Naive thymus-derived CD4-positive, alpha-beta T cell (primary cell): ENCODE results near the gene CA10. TPM values are rescaled to one million over a fixed set of nuclear protein-coding genes. Genes with fewer than 3 reads are reported as not detected.

Source experiments
- ATAC-seq: fragments of 150-1000 bp; cut with Tn5 transposase; 2 replicates; pipeline ENCODE4 v1.10.0; 2021; ENCODE audit warnings: mild to moderate bottlenecking, moderate library complexity
- CTCF ChIA-PET: fragments of 350-600 bp; sonication (Branson Sonifier 250); formaldehyde crosslinking; loops from one replicate; lab custom pipeline; 2021; ENCODE audit warnings: antibody characterized with exemption; lab: Charles Lee
- POLR2A ChIA-PET: fragments of 350-600 bp; sonication (Branson Sonifier 250); formaldehyde crosslinking; loops from one replicate; lab custom pipeline; 2021; ENCODE audit warnings: antibody characterized with exemption, inconsistent platforms; lab: Charles Lee
- DNase-seq, 9 donors: peaks; one replicate each; pipeline versions ENCODE4 v3.0.0 to v3.0.0-alpha.2; 2020 to 2022; ENCODE audit warnings: mixed read lengths in 1 of 9
- H3K27ac ChIP-seq: one replicate; pipeline ENCODE4 v1.7.0; 2013; ENCODE audit warnings: mild to moderate bottlenecking, low read depth, low read length, moderate library complexity
- H3K27me3 ChIP-seq, 2 donors: one replicate each; pipeline ENCODE4 v1.7.0; 2013; ENCODE audit warnings: low read length in 2 of 2, mild to moderate bottlenecking in 2 of 2, moderate library complexity in 2 of 2; ENCODE audit not compliant: control insufficient read depth in 2 of 2, insufficient read depth in 2 of 2
- H3K36me3 ChIP-seq, 3 experiments: 1 replicate in 2 of 3; 2 replicates in 1 of 3; pipeline ENCODE4 v1.7.0; 2013; ENCODE audit warnings: low read length in 3 of 3, mild to moderate bottlenecking in 3 of 3, moderate library complexity in 1 of 3; ENCODE audit not compliant: insufficient read depth in 3 of 3, control insufficient read depth in 2 of 3
- H3K4me1 ChIP-seq, 2 donors: one replicate each; pipeline ENCODE4 v1.7.0; 2013; ENCODE audit warnings: low read length in 2 of 2, mild to moderate bottlenecking in 2 of 2, moderate library complexity in 1 of 2; ENCODE audit not compliant: control insufficient read depth in 2 of 2, insufficient read depth in 2 of 2
- H3K4me3 ChIP-seq: 2 replicates; pipeline ENCODE4 v1.7.0; 2013; ENCODE audit warnings: mild to moderate bottlenecking, low read length
- H3K9me3 ChIP-seq, 3 experiments: 1 replicate in 2 of 3; 2 replicates in 1 of 3; pipeline ENCODE4 v1.7.0; 2013; ENCODE audit warnings: low read length in 3 of 3; ENCODE audit not compliant: control insufficient read depth in 2 of 3
- H3K27ac Mint-ChIP-seq, 9 donors: one replicate each; pipeline ENCODE4 v1.8.0; 2020 to 2022; ENCODE audit warnings: mixed read lengths in 9 of 9, mild to moderate bottlenecking in 8 of 9, moderate library complexity in 5 of 9, inconsistent platforms in 2 of 9
- H3K27me3 Mint-ChIP-seq, 5 donors: one replicate each; pipeline ENCODE4 v1.8.0; 2021 to 2022; ENCODE audit warnings: mixed read lengths in 5 of 5, mild to moderate bottlenecking in 1 of 5
- H3K36me3 Mint-ChIP-seq, 5 donors: one replicate each; pipeline ENCODE4 v1.8.0; 2020 to 2022; ENCODE audit warnings: mixed read lengths in 5 of 5, mild to moderate bottlenecking in 3 of 5, inconsistent platforms in 1 of 5
- H3K4me1 Mint-ChIP-seq, 7 donors: one replicate each; pipeline ENCODE4 v1.8.0; 2020 to 2022; ENCODE audit warnings: mixed read lengths in 7 of 7, mild to moderate bottlenecking in 3 of 7, inconsistent platforms in 1 of 7
- H3K4me3 Mint-ChIP-seq, 10 donors: one replicate each; pipeline ENCODE4 v1.8.0; 2020 to 2022; ENCODE audit warnings: mild to moderate bottlenecking in 10 of 10, mixed read lengths in 10 of 10, moderate library complexity in 6 of 10, inconsistent platforms in 2 of 10
- H3K9me3 Mint-ChIP-seq, 11 donors: one replicate each; pipeline ENCODE4 v1.8.0; 2020 to 2022; ENCODE audit warnings: mixed read lengths in 11 of 11, mild to moderate bottlenecking in 4 of 11, inconsistent platforms in 1 of 11, moderate library complexity in 1 of 11
- intact Hi-C, 2 donors: fragments of 100-400 bp; cut with micrococcal nuclease; formaldehyde crosslinking; loops; one replicate each; pipeline ENCODE4 v1.15.1; 2023
- polyA plus RNA-seq, 2 donors: library from polyadenylated mRNA; unstranded; fragments of 300-500 nt; fragmentation: Illumina TruSeq; gene quantifications; one replicate each; pipeline ENCODE4 v1.2.3, GENCODE V29; 2021
- total RNA-seq, 6 experiments: library from RNA in 5 of 6; stranded (reverse) in 5 of 6; gene quantifications; 1 replicate in 5 of 6; 2 replicates in 1 of 6; pipeline ENCODE4 v1.2.3 and lab custom pipeline; 2021 to 2026

The CA10 gene
- total and polyA plus RNA-seq, 7 experiments from 2014 or later: not detected

DNA sequence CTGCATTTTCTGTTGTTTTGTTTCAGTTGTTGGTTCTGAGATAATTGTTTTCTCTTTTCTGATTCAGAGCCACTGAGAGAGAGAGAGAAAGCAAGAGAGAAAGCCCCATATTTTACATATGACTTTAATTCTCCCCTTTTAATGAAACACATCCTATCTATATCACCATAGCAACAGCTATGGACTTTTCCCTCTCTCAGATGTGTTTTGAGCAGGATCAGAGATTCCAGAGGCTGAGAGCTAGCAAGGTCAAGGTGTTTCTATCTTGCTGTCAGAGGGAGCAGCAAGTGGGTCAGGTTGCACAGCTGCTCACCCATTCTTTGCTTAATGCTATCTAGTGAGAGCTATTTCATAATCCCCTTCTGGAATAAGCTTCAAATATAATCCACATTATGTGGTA lies 415.9 kb downstream of the CA10 start:
- Mint-ChIP-seq H3K4me3 (no peak overlapping the region), H3K36me3 (no peaks in the 10 kb centered on the region), H3K27me3 (peaks cover 0 to 10% (median 1%) of the 10 kb centered on the region in 5 donors), H3K9me3 (no peaks in the 10 kb centered on the region), H3K4me1 (no peaks in the 10 kb centered on the region), H3K27ac (no peak overlapping the region)
- H3K9me3 ChIP-seq: no peaks in the 10 kb centered on the region
- no peak overlapping the region for H3K4me3 ChIP-seq
- no peaks in the 10 kb centered on the region for H3K27me3 ChIP-seq
- POLR2A ChIA-PET: no interaction called here
- CTCF ChIA-PET: no interaction called here
- DNase-seq (no peak), ATAC-seq (no peak)
- no peak overlapping the region for H3K27ac ChIP-seq
- H3K4me1 ChIP-seq: no peaks in the 10 kb centered on the region
- no peaks in the 10 kb centered on the region for H3K36me3 ChIP-seq
- intact Hi-C loops: no loop called here

DNA sequence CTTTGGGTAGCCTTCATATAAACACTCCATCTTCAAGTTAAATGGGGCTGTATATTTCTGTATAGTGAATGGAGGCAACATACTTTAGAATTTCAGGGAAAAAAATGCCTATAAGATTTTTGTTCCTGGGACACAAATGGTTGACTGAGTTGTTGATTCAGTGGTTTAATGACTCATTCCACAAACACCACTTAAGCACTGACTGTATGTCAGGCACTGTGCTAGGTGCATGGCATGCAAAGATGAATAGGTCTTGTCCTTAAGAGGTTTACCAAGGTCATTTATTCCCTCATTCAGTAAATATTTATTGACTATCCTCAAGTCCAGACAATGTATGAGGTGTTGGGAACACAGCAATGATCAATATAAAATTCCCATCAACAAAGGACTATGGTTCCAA lies 417.1 kb downstream of the CA10 start:
- no peaks in the 10 kb centered on the region for H3K27me3 ChIP-seq
- CTCF ChIA-PET: no interaction called here
- intact Hi-C loops: no loop called here

DNA sequence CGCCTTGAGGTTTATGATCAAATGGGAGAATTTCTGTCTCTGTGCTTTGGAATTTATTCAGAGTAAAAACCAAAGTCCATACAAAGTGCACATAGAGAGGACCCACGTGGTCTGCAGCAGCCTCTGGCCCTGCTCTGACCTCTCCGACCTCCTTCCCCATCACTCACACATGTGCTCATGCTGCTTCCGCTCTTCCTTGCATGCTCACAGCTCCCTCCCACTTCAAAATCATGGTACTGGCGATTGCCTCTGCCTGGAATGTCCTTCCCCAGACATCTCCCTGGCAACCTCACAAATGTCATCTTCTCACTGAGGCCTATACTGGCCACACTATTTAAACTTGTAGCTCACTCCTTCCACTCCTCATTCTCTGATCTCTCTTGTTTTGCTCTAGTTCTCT lies 418.0 kb downstream of the CA10 start:
- Mint-ChIP-seq H3K27ac (no peak overlapping the region), H3K36me3 (no peaks in the 10 kb centered on the region), H3K9me3 (no peaks in the 10 kb centered on the region), H3K27me3 (peaks cover 0 to 10% (median 4%) of the 10 kb centered on the region in 5 donors), H3K4me3 (no peak overlapping the region), H3K4me1 (no peaks in the 10 kb centered on the region)
- H3K27ac ChIP-seq: no peak overlapping the region
- ChIA-PET CTCF (no interaction called here), POLR2A (no interaction called here)
- H3K9me3 ChIP-seq: no peaks in the 10 kb centered on the region
- H3K4me3 ChIP-seq: no peak overlapping the region
- ATAC-seq (no peak), DNase-seq (no peak)
- H3K27me3 ChIP-seq: no peaks in the 10 kb centered on the region
- intact Hi-C loops: no loop called here
- H3K4me1 ChIP-seq: no peaks in the 10 kb centered on the region
- no peaks in the 10 kb centered on the region for H3K36me3 ChIP-seq

More for the DNA sequence above, 417.1 kb downstream of the CA10 start:
- Mint-ChIP-seq H3K9me3 (no peaks in the 10 kb centered on the region), H3K4me3 (no peak overlapping the region), H3K27ac (no peak overlapping the region), H3K36me3 (no peaks in the 10 kb centered on the region), H3K27me3 (peaks cover 0 to 10% (median 4%) of the 10 kb centered on the region in 5 donors), H3K4me1 (no peaks in the 10 kb centered on the region)
- no peak overlapping the region for H3K4me3 ChIP-seq
- H3K4me1 ChIP-seq: no peaks in the 10 kb centered on the region
- POLR2A ChIA-PET: no interaction called here
- H3K27ac ChIP-seq: no peak overlapping the region
- H3K36me3 ChIP-seq: no peaks in the 10 kb centered on the region
- H3K9me3 ChIP-seq: no peaks in the 10 kb centered on the region
- ATAC-seq (no peak), DNase-seq (no peak)

DNA sequence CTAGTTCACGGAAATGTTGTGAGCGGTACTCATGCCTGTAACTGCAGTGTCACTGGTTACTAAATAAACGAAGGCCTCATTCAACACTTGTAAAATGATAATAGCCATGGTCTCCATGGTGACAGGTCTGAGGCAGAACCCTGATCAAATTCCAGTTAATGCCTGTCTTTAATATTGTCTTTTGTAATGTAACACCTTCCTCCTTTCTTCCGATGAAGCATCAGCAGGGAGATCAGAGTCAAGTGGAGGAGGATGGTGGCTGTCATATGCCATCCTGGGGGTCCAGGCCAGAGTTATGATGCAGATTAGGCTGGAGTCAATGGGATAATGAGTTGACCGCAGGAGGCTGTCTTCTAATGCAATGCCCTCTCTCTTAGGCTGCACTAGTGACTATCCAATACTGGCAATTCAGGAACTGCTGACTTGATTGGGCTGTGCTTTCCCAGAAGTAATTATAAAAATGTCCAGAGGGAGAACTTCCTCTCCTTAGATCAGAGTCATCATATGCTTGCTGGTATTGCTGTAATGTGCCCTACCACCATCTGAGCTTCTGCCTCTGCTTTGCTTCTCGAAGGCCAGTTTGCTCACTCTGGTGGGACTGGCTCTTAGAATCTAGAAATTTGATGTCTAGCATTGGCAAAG lies 419.1 kb downstream of the CA10 start:
- no peaks in the 10 kb centered on the region for H3K4me1 Mint-ChIP-seq
- ATAC-seq (no peak), DNase-seq (no peak)
- no peaks in the 10 kb centered on the region for H3K4me1 ChIP-seq
- no peak overlapping the region for H3K4me3 Mint-ChIP-seq
- intact Hi-C loops: loop anchor here in 1 of 2 donors (10.0 kb wide), 1 partner anchor 365 kb away; no protein-coding TSS in a partner anchor
- H3K27ac Mint-ChIP-seq: no peak overlapping the region
- no peaks in the 10 kb centered on the region for H3K36me3 Mint-ChIP-seq
- H3K9me3 Mint-ChIP-seq: no peaks in the 10 kb centered on the region
- peaks cover 4 to 14% (median 7%) of the 10 kb centered on the region in 5 donors for H3K27me3 Mint-ChIP-seq
- H3K36me3 ChIP-seq: no peaks in the 10 kb centered on the region
- H3K4me3 ChIP-seq: no peak overlapping the region
- no peaks in the 10 kb centered on the region for H3K9me3 ChIP-seq
- H3K27me3 ChIP-seq: no peaks in the 10 kb centered on the region
- CTCF ChIA-PET: no interaction called here
- POLR2A ChIA-PET: no interaction called here
- no peak overlapping the region for H3K27ac ChIP-seq

DNA sequence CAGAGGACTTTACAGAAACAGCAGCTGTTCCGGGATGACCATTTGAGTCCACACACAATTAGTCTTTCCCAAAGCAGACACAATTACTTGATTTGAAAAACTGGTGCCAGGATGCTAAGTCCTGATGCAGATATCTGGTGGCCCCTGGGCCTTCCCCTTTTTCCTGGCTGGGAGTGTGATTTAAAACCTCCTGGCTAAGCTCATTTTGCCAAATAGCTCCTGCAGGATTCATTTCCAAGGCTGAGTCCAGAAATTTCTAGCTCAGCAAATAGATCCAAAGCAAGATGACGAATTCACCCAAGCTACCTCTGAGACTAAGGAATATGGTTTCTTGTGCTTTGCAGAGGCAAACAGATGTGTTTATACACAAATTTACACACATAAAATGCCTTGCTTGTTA lies 422.2 kb downstream of the CA10 start:
- H3K27ac ChIP-seq: no peak overlapping the region
- H3K27ac Mint-ChIP-seq: no peak overlapping the region
- ChIA-PET CTCF (interaction anchor here (0.9 kb wide), 1 partner anchor 28 kb away, joined by 3 read pairs; no protein-coding TSS in a partner anchor), POLR2A (no interaction called here)
- no peaks in the 10 kb centered on the region for H3K9me3 Mint-ChIP-seq
- no peaks in the 10 kb centered on the region for H3K36me3 Mint-ChIP-seq
- H3K4me1 Mint-ChIP-seq: no peaks in the 10 kb centered on the region
- no peaks in the 10 kb centered on the region for H3K27me3 ChIP-seq
- peaks cover 5 to 25% (median 8%) of the 10 kb centered on the region in 5 donors for H3K27me3 Mint-ChIP-seq
- no peak for ATAC-seq
- H3K9me3 ChIP-seq: no peaks in the 10 kb centered on the region
- no peak for DNase-seq
- no peak overlapping the region for H3K4me3 ChIP-seq
- intact Hi-C loops: loop anchor here in 1 of 2 donors (10.0 kb wide), 1 partner anchor 362 kb away; no protein-coding TSS in a partner anchor
- H3K36me3 ChIP-seq: no peaks in the 10 kb centered on the region
- H3K4me1 ChIP-seq: no peaks in the 10 kb centered on the region
- no peak overlapping the region for H3K4me3 Mint-ChIP-seq

DNA sequence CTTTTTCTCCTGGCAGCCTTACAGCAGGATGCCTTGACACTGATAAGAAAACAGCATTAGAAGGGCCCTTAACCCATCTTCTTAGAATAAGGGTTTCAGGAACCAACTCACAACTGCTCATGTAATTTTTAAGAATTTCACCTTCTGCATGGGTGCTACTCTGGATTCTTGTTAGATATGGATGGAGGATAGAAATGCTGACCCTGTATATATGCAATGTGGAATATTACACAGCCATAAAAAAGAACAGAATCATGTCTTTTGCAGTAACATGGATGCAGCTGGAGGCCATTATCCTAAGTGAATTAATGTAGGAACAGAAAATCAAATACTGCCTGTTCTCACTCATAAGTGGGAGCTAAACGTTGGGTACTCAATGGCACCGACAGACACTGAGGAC lies 423.5 kb downstream of the CA10 start:
- H3K36me3 ChIP-seq: no peaks in the 10 kb centered on the region
- H3K4me3 ChIP-seq: no peak overlapping the region
- H3K27me3 Mint-ChIP-seq: peaks cover 3 to 33% (median 8%) of the 10 kb centered on the region in 5 donors
- ATAC-seq (no peak), DNase-seq (no peak)
- POLR2A ChIA-PET: no interaction called here
- H3K4me1 Mint-ChIP-seq: no peaks in the 10 kb centered on the region
- H3K4me1 ChIP-seq: no peaks in the 10 kb centered on the region
- intact Hi-C loops: loop anchor here in 1 of 2 donors (10.0 kb wide), 1 partner anchor 360 kb away; no protein-coding TSS in a partner anchor
- H3K4me3 Mint-ChIP-seq: no peak overlapping the region
- no peaks in the 10 kb centered on the region for H3K9me3 Mint-ChIP-seq
- H3K36me3 Mint-ChIP-seq: no peaks in the 10 kb centered on the region
- H3K27me3 ChIP-seq: no peaks in the 10 kb centered on the region
- CTCF ChIA-PET: interaction anchor here (0.7 kb wide), 1 partner anchor 363 kb away, joined by 4 read pairs; no protein-coding TSS in a partner anchor
- no peak overlapping the region for H3K27ac ChIP-seq
- H3K27ac Mint-ChIP-seq: no peak overlapping the region
- no peaks in the 10 kb centered on the region for H3K9me3 ChIP-seq

DNA sequence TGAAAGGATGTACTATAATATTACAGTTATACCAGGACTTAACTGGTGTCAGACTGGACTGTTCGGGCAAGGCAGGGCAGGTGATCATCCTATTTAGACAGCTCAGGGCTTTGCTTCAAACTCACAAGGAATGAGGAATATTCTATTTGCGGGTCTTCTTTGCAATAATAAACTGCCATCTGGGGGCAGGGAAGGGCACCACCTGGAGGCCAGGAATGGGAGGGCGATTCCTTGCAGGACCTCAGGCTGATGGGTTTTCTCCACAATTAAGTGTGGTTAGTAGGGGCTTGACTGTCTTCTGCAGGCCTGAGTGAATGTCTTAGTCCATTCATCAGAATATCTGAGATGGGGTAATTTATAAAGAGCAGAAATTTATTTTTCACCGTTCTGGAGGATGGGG lies 424.1 kb downstream of the CA10 start:
- POLR2A ChIA-PET: no interaction called here
- CTCF ChIA-PET: no interaction called here
- DNase-seq (peak in 1 of 9 donors; percentile 5), ATAC-seq (no peak)
- Mint-ChIP-seq H3K9me3 (no peaks in the 10 kb centered on the region), H3K4me1 (no peaks in the 10 kb centered on the region), H3K4me3 (no peak overlapping the region), H3K27me3 (peaks cover 3 to 33% (median 8%) of the 10 kb centered on the region in 5 donors), H3K36me3 (no peaks in the 10 kb centered on the region), H3K27ac (no peak overlapping the region)
- H3K4me1 ChIP-seq: no peaks in the 10 kb centered on the region
- H3K27me3 ChIP-seq: no peaks in the 10 kb centered on the region
- no peak overlapping the region for H3K27ac ChIP-seq
- no peaks in the 10 kb centered on the region for H3K9me3 ChIP-seq
- intact Hi-C loops: loop anchor here in 1 of 2 donors (10.0 kb wide), 1 partner anchor 360 kb away; no protein-coding TSS in a partner anchor
- H3K36me3 ChIP-seq: no peaks in the 10 kb centered on the region
- H3K4me3 ChIP-seq: no peak overlapping the region
